Measurements from ENCODE around the gene FLT1. TPM values are rescaled to one million over a fixed set of nuclear protein-coding genes. Genes with fewer than 3 reads are reported as not detected.
A peak's percentile ranks its signal among the peaks of the same experiment; 100 is the strongest.

FLT1 gene
- total RNA-seq (10 to 100 TPM; 25.7 to 73.2 (median 43.9) TPM), polyA plus RNA-seq (10 to 100 TPM; 13.1 to 28.0 TPM)
- long read RNA-seq, donor 1, full-length matches to known transcripts: 4 of 16 reads
- long read RNA-seq, donor 1, partial matches to known transcripts: 5 of 16 reads
- long read RNA-seq, donor 1, other reads (novel, unspliced or antisense): 7 of 16 reads
- long read RNA-seq, donor 2, partial matches to known transcripts: 11 of 14 reads
- long read RNA-seq, donor 2, other reads (novel, unspliced or antisense): 3 of 14 reads
- long read RNA-seq, donor 3, full-length matches to known transcripts: 3 of 11 reads
- long read RNA-seq, donor 3, partial matches to known transcripts: 1 of 11 reads
- long read RNA-seq, donor 3, other reads (novel, unspliced or antisense): 7 of 11 reads

- H3K27me3 ChIP-seq: peaks cover 0 to 64% (median 48%) of the 10 kb centered on the region in 9 donors
- peak in 1 of 2 donors; percentile 93 for TF ChIP-seq POLR2A (IDR thresholded peaks at IDR 0.05)
- no peak for TF ChIP-seq CTCF (IDR thresholded peaks at IDR 0.05)
- peaks cover 0 to 34% (median 17%) of the 10 kb centered on the region in 12 donors for H3K4me1 ChIP-seq
- intact Hi-C loops (cut with DNase I): loop anchor here in 8 of 10 donors (2.0 to 10.0 kb wide), 10 partner anchors 36 to 173 kb away; partner anchors contain the start of gene POMP (in 1 of the 8)
- peak within 1 kb of the TSS; percentile 76 to 96 (median 92) for H3K27ac ChIP-seq
- H3K36me3 ChIP-seq: no peaks in the 10 kb centered on the region
- 0 to 1% (median 1%) methylated on average over 41 to 84 of the region's 84 CpGs for WGBS, 4 donors
- DNase-seq (peak; percentile 78 to 89 (median 87)), ATAC-seq (peak; percentile 82 to 87 (median 85))
- H3K9me3 ChIP-seq: no peaks in the 10 kb centered on the region
- H3K4me3 ChIP-seq: peak within 1 kb of the TSS; percentile 63 to 90 (median 78)
Measured at GRCh38 chr13:28494778-28495537, at the start of gene FLT1. TSS of gene FLT1 (minus strand) at chr13:28495128. CDS start at chr13:28494843, 285 bp downstream.

- Histone ChIP-seq H3K9me3 (peaks cover 0 to 12% (median 0%) of the 10 kb centered on the region in 12 donors), H3K27ac (no peak overlapping the region), H3K4me1 (no peaks in the 10 kb centered on the region), H3K4me3 (no peak overlapping the region), H3K27me3 (peaks cover 0 to 11% (median 0%) of the 10 kb centered on the region in 9 donors), H3K36me3 (no peaks in the 10 kb centered on the region)
- 75 to 85% (median 81%) methylated on average over 1 of the region's 1 CpG for WGBS, 4 donors
- no peak for DNase-seq
- intact Hi-C loops (cut with DNase I): no loop called here
- ATAC-seq: no peak
- TF ChIP-seq POLR2A (IDR thresholded peaks at IDR 0.05) (no peak), CTCF (IDR thresholded peaks at IDR 0.05) (no peak)
Measured at GRCh38 chr13:28544026-28544425, 49.1 kb upstream of the FLT1 start.

GRCh38 chr13:28542804-28543203 is 47.9 kb upstream of the FLT1 start:
- TF ChIP-seq POLR2A (IDR thresholded peaks at IDR 0.05): no peak
- H3K4me1 ChIP-seq: no peaks in the 10 kb centered on the region
- intact Hi-C loops (cut with DNase I): no loop called here
- H3K36me3 ChIP-seq: no peaks in the 10 kb centered on the region
- DNase-seq: no peak
- H3K27ac ChIP-seq: no peak overlapping the region
- ATAC-seq: no peak
- H3K27me3 ChIP-seq: peaks cover 0 to 5% (median 0%) of the 10 kb centered on the region in 9 donors
- H3K4me3 ChIP-seq: no peak overlapping the region
- 94 to 97% (median 95%) methylated on average over 4 of the region's 4 CpGs for WGBS, 4 donors
- peaks cover 0 to 12% (median 0%) of the 10 kb centered on the region in 12 donors for H3K9me3 ChIP-seq

GRCh38 chr13:28541966-28542365 is 47.0 kb upstream of the FLT1 start:
- intact Hi-C loops (cut with DNase I): no loop called here
- 57 to 75% (median 72%) methylated on average over 2 of the region's 2 CpGs for WGBS, 4 donors

More at GRCh38 chr13:28541966-28542365, 47.0 kb upstream of the FLT1 start:
- no peaks in the 10 kb centered on the region for H3K36me3 ChIP-seq
- peaks cover 0 to 12% (median 0%) of the 10 kb centered on the region in 12 donors for H3K9me3 ChIP-seq
- DNase-seq (no peak), ATAC-seq (no peak)
- H3K27ac ChIP-seq: no peak overlapping the region
- H3K4me3 ChIP-seq: no peak overlapping the region
- peaks cover 0 to 3% (median 0%) of the 10 kb centered on the region in 9 donors for H3K27me3 ChIP-seq
- H3K4me1 ChIP-seq: no peaks in the 10 kb centered on the region
- TF ChIP-seq POLR2A (IDR thresholded peaks at IDR 0.05): no peak
- no peak for TF ChIP-seq CTCF (IDR thresholded peaks at IDR 0.05)

Data from heart left ventricle (tissue), 16 donors.